Heart left ventricle (tissue), 13 donors: ENCODE data around the gene GALNT12.

Source experiments
- CTCF ChIP-seq, 12 donors: fragments of 200-600 bp; sonication (generic) in 4 of 12; IDR thresholded peaks; one replicate each; pipeline versions ENCODE4 v1.5.0 to v1.8.0; 2018 to 2022; ENCODE audit warnings: antibody characterized with exemption in 12 of 12, mild to moderate bottlenecking in 5 of 12
- POLR2A ChIP-seq, 2 donors: fragments of 450-650 bp; IDR thresholded peaks; one replicate each; pipeline ENCODE4 v1.6.1; 2017; ENCODE audit warnings: antibody characterized with exemption in 2 of 2, mild to moderate bottlenecking in 2 of 2, moderate library complexity in 2 of 2
- donor health status: ischemic (EF 13 %, LVEDD 7.1; RV severe dilation, severe dysfunction).
- donor health status: DM: no; HTN: yes; CAD: no.
- donor health status: DM: no; HTN: no; CAD: no.
- donor health status: ischemic (EF 25% LVEDD 6.9; RV normal size, moderate dysfunction).
- donor health status: ischemic (EF 25% LVEDD 5.7; RV mildly dilated, moderate dysfunction).
- donor health status: ischemic (EF 35%, LVEDD 5.7; RV mildly dilated, moderate dysfunction).
- donor health status: nonischemic (EF 11% LVEDD 7.7; RV severe dilation, severe dysfunction).
- donor health status: DM: yes; HTN: yes; CAD: no.
- donor health status: PGD.
- donor health status: ischemic (EF 29% LVEDD 5.4; RV normal size, mild dysfunction).
- donor health status: nonischemic (EF 23%, LVEDD 6.1; RV moderate dilation, normal function).

- TF ChIP-seq CTCF (IDR thresholded peaks at IDR 0.05) (no peak), POLR2A (IDR thresholded peaks at IDR 0.05) (no peak)
Measured at GRCh38 chr9:98871558-98872065, 64.1 kb downstream of the GALNT12 start.
